ENCODE results near the gene RYR2. TPM values are rescaled to one million over a fixed set of nuclear protein-coding genes. Genes with fewer than 3 reads are reported as not detected.

Gene RYR2
- polyA plus RNA-seq, 1 of the 3 experiments (the other 2 are of a cell fraction): under 0.01 TPM

- Histone ChIP-seq H3K9me3 (no peaks in the 10 kb centered on the region), H3K4me2 (no peak overlapping the region), H3K27me3 (ENCODE audit: insufficient read depth) (no peaks in the 10 kb centered on the region), H3K4me1 (ENCODE audit: control insufficient read depth in 1 of 2, insufficient read depth in 2 of 2, low read depth in 1 of 2, low read length in 1 of 2) (no peaks in the 10 kb centered on the region), H3K9me2 (no peaks in the 10 kb centered on the region), H3K4me3 (ENCODE audit: low read depth in 2 of 2, low read length in 1 of 2) (no peak overlapping the region), H3K36me3 (replicated peaks in 1 of 2; ENCODE audit: control insufficient read depth in 1 of 2, insufficient read depth in 2 of 2, low read length in 1 of 2) (no peaks in the 10 kb centered on the region), H3K27ac (ENCODE audit: low read depth in 2 of 2, low read length in 1 of 2) (no peak overlapping the region), H4K20me1 (ENCODE audit: insufficient read depth) (no peaks in the 10 kb centered on the region), H3K79me2 (ENCODE audit: insufficient read depth) (no peaks in the 10 kb centered on the region), H2AFZ (ENCODE audit: low read depth) (no peak overlapping the region), H3K9ac (no peak overlapping the region), H3F3A (replicated peaks; ENCODE audit: insufficient read depth) (no peaks in the 10 kb centered on the region)
- 4% methylated on average over 2 of the region's 2 CpGs for WGBS (ENCODE audit: low lambda C conversion rate)
- POLR2A ChIA-PET: no interaction called here
- TF ChIP-seq SIN3A (IDR thresholded peaks at IDR 0.05; ENCODE audit: borderline replicate concordance, low read depth, low read length): no peak
- no peak for TF ChIP-seq NFIC (IDR thresholded peaks at IDR 0.05; ENCODE audit: borderline replicate concordance)
- no peak for TF ChIP-seq PBX3 (IDR thresholded peaks at IDR 0.05)
- TF ChIP-seq RXRA (IDR thresholded peaks at IDR 0.05; ENCODE audit: borderline replicate concordance, low read depth): no peak
- no peak for TF ChIP-seq MAX (IDR thresholded peaks at IDR 0.05; ENCODE audit: low read depth)
- no peak for TF ChIP-seq RAD21 (IDR thresholded peaks at IDR 0.05; ENCODE audit: low read length)
- TF ChIP-seq EP300 (IDR thresholded peaks at IDR 0.05; ENCODE audit: borderline replicate concordance in 1 of 2, low read depth in 1 of 2, low read length in 1 of 2): no peak
- no peak for TF ChIP-seq EZH2phosphoT487 (IDR thresholded peaks at IDR 0.05; ENCODE audit: borderline replicate concordance, low read depth)
- no peak for TF ChIP-seq REST (IDR thresholded peaks at IDR 0.05; ENCODE audit: low read depth, low read length)
- no peak for TF ChIP-seq MXI1 (IDR thresholded peaks at IDR 0.05; ENCODE audit: low read depth, low read length)
- TF ChIP-seq FOSL2 (IDR thresholded peaks at IDR 0.05; ENCODE audit: borderline replicate concordance, low read depth): no peak
- TF ChIP-seq YY1 (IDR thresholded peaks at IDR 0.05; ENCODE audit: low read depth): no peak
- no peak for TF ChIP-seq USF1 (IDR thresholded peaks at IDR 0.05; ENCODE audit: borderline replicate concordance, low read depth)
- TF ChIP-seq CTCF (IDR thresholded peaks at IDR 0.05): no peak
- no peak for DNase-seq
- CTCF ChIA-PET: no interaction called here
These were observed 538.7 kb downstream of the RYR2 start for GRCh38 chr1:237580726-237581125.

Data from SK-N-SH (cell line).